ENCODE results near the gene KISS1R. TPM values are rescaled to one million over a fixed set of nuclear protein-coding genes. Genes with fewer than 3 reads are reported as not detected.

KISS1R gene
- total and polyA plus RNA-seq, 5 donors from 2014 or later: 0.21 to 1.2 (median 0.67) TPM; not detected in 1

GRCh38 chr19:871446-872265 is 45.5 kb upstream of the KISS1R start:
- H3K4me3 Mint-ChIP-seq: peak overlapping the region; percentile 83 to 96 (median 90)
- Histone ChIP-seq H3K27me3 (ENCODE audit: control insufficient read depth, insufficient read depth, low read length) (no peaks in the 10 kb centered on the region), H3K27ac (ENCODE audit: insufficient read depth, low read length, poor library complexity, severe bottlenecking) (peak overlapping the region; percentile 70), H3K4me1 (ENCODE audit: control insufficient read depth, insufficient read depth, low read length, poor library complexity, severe bottlenecking) (peaks cover 14% of the 10 kb centered on the region), H3K9me3 (ENCODE audit: control insufficient read depth in 2 of 2, low read length in 2 of 2) (no peaks in the 10 kb centered on the region), H3K4me3 (ENCODE audit: low read depth, low read length) (no peak overlapping the region), H3K36me3 (ENCODE audit: control insufficient read depth, insufficient read depth, low read length) (peaks cover 21% of the 10 kb centered on the region)
- peaks cover 15% of the 10 kb centered on the region for H3K36me3 Mint-ChIP-seq
- H3K9me3 Mint-ChIP-seq: peaks cover 0 to 3% (median 0%) of the 10 kb centered on the region in 7 donors
- DNase-seq (peak in 1 of 3 donors; percentile 38), ATAC-seq (ENCODE audit: low read depth in 2 of 2) (no peak)
- peak overlapping the region; percentile 92 to 94 (median 94) for H3K27ac Mint-ChIP-seq
- H3K4me1 Mint-ChIP-seq: peaks cover 0 to 25% (median 6%) of the 10 kb centered on the region in 4 donors
- H3K27me3 Mint-ChIP-seq: peaks cover 5% of the 10 kb centered on the region

- Histone ChIP-seq H3K27ac (ENCODE audit: insufficient read depth, low read length, poor library complexity, severe bottlenecking) (peak overlapping the region; percentile 70), H3K36me3 (ENCODE audit: control insufficient read depth, insufficient read depth, low read length) (peaks cover 25% of the 10 kb centered on the region), H3K4me3 (ENCODE audit: low read depth, low read length) (no peak overlapping the region), H3K4me1 (ENCODE audit: control insufficient read depth, insufficient read depth, low read length, poor library complexity, severe bottlenecking) (peaks cover 14% of the 10 kb centered on the region), H3K27me3 (ENCODE audit: control insufficient read depth, insufficient read depth, low read length) (no peaks in the 10 kb centered on the region), H3K9me3 (ENCODE audit: control insufficient read depth in 2 of 2, low read length in 2 of 2) (no peaks in the 10 kb centered on the region)
- Mint-ChIP-seq H3K4me1 (peaks cover 0 to 24% (median 6%) of the 10 kb centered on the region in 4 donors), H3K9me3 (peaks cover 0 to 3% (median 0%) of the 10 kb centered on the region in 7 donors), H3K27ac (peak overlapping the region; percentile 92 to 94 (median 94)), H3K36me3 (peaks cover 13% of the 10 kb centered on the region), H3K27me3 (peaks cover 5% of the 10 kb centered on the region), H3K4me3 (peak overlapping the region; percentile 83 to 96 (median 90))
- DNase-seq: peak; percentile 69 to 93 (median 88)
- peak; percentile 76 to 77 for ATAC-seq (ENCODE audit: low read depth in 2 of 2)
Measured at GRCh38 chr19:872266-872951, 44.7 kb upstream of the KISS1R start.

GRCh38 chr19:873084-873483 is 44.0 kb upstream of the KISS1R start:
- Histone ChIP-seq H3K27me3 (ENCODE audit: control insufficient read depth, insufficient read depth, low read length) (no peaks in the 10 kb centered on the region), H3K9me3 (ENCODE audit: control insufficient read depth in 2 of 2, low read length in 2 of 2) (no peaks in the 10 kb centered on the region), H3K27ac (ENCODE audit: insufficient read depth, low read length, poor library complexity, severe bottlenecking) (peak overlapping the region; percentile 33), H3K4me3 (ENCODE audit: low read depth, low read length) (no peak overlapping the region), H3K4me1 (ENCODE audit: control insufficient read depth, insufficient read depth, low read length, poor library complexity, severe bottlenecking) (peaks cover 14% of the 10 kb centered on the region), H3K36me3 (ENCODE audit: control insufficient read depth, insufficient read depth, low read length) (peaks cover 25% of the 10 kb centered on the region)
- Mint-ChIP-seq H3K36me3 (peaks cover 11% of the 10 kb centered on the region), H3K9me3 (peaks cover 0 to 3% (median 0%) of the 10 kb centered on the region in 7 donors), H3K27me3 (peaks cover 5% of the 10 kb centered on the region), H3K4me3 (peak overlapping the region in 2 of 4 donors; percentile 16 to 91), H3K4me1 (peaks cover 0 to 21% (median 6%) of the 10 kb centered on the region in 4 donors), H3K27ac (peak overlapping the region in 1 of 3 donors; percentile 92)
- peak; percentile 55 to 94 (median 80) for DNase-seq
- peak; percentile 81 to 85 for ATAC-seq (ENCODE audit: low read depth in 2 of 2)

GRCh38 chr19:873561-874041 is 43.5 kb upstream of the KISS1R start:
- Mint-ChIP-seq H3K9me3 (peaks cover 0 to 3% (median 0%) of the 10 kb centered on the region in 7 donors), H3K4me3 (peak overlapping the region in 1 of 4 donors; percentile 13)
- no peak for DNase-seq

GRCh38 chr19:875265-875879 is 41.8 kb upstream of the KISS1R start:
- Histone ChIP-seq H3K9me3 (ENCODE audit: control insufficient read depth in 2 of 2, low read length in 2 of 2) (no peaks in the 10 kb centered on the region), H3K4me3 (ENCODE audit: low read depth, low read length) (no peak overlapping the region), H3K27me3 (ENCODE audit: control insufficient read depth, insufficient read depth, low read length) (no peaks in the 10 kb centered on the region), H3K27ac (ENCODE audit: insufficient read depth, low read length, poor library complexity, severe bottlenecking) (no peak overlapping the region), H3K4me1 (ENCODE audit: control insufficient read depth, insufficient read depth, low read length, poor library complexity, severe bottlenecking) (peaks cover 14% of the 10 kb centered on the region), H3K36me3 (ENCODE audit: control insufficient read depth, insufficient read depth, low read length) (peaks cover 16% of the 10 kb centered on the region)
- ATAC-seq (ENCODE audit: low read depth in 2 of 2) (no peak), DNase-seq (no peak)
- peaks cover 0 to 19% (median 3%) of the 10 kb centered on the region in 4 donors for H3K4me1 Mint-ChIP-seq
- H3K36me3 Mint-ChIP-seq: peaks cover 5% of the 10 kb centered on the region
- H3K27me3 Mint-ChIP-seq: peaks cover 5% of the 10 kb centered on the region
- H3K4me3 Mint-ChIP-seq: no peak overlapping the region
- H3K9me3 Mint-ChIP-seq: peaks cover 0 to 3% (median 0%) of the 10 kb centered on the region in 7 donors
- peak overlapping the region in 1 of 3 donors; percentile 38 for H3K27ac Mint-ChIP-seq

More at GRCh38 chr19:873561-874041, 43.5 kb upstream of the KISS1R start:
- Histone ChIP-seq H3K4me1 (ENCODE audit: control insufficient read depth, insufficient read depth, low read length, poor library complexity, severe bottlenecking) (peaks cover 14% of the 10 kb centered on the region), H3K27ac (ENCODE audit: insufficient read depth, low read length, poor library complexity, severe bottlenecking) (peak overlapping the region; percentile 33), H3K9me3 (ENCODE audit: control insufficient read depth in 2 of 2, low read length in 2 of 2) (no peaks in the 10 kb centered on the region), H3K36me3 (ENCODE audit: control insufficient read depth, insufficient read depth, low read length) (peaks cover 25% of the 10 kb centered on the region), H3K27me3 (ENCODE audit: control insufficient read depth, insufficient read depth, low read length) (no peaks in the 10 kb centered on the region), H3K4me3 (ENCODE audit: low read depth, low read length) (no peak overlapping the region)
- Mint-ChIP-seq H3K4me1 (peaks cover 0 to 21% (median 6%) of the 10 kb centered on the region in 4 donors), H3K36me3 (peaks cover 11% of the 10 kb centered on the region), H3K27ac (no peak overlapping the region), H3K27me3 (peaks cover 5% of the 10 kb centered on the region)
- ATAC-seq (ENCODE audit: low read depth in 2 of 2): no peak

GRCh38 chr19:876089-876488 is 41.0 kb upstream of the KISS1R start:
- H3K27me3 Mint-ChIP-seq: peaks cover 5% of the 10 kb centered on the region
- peak overlapping the region in 1 of 3 donors; percentile 54 for H3K27ac Mint-ChIP-seq
- H3K4me1 ChIP-seq (ENCODE audit: control insufficient read depth, insufficient read depth, low read length, poor library complexity, severe bottlenecking): peaks cover 14% of the 10 kb centered on the region
- H3K27ac ChIP-seq (ENCODE audit: insufficient read depth, low read length, poor library complexity, severe bottlenecking): no peak overlapping the region
- peaks cover 4% of the 10 kb centered on the region for H3K36me3 Mint-ChIP-seq
- no peak for ATAC-seq (ENCODE audit: low read depth in 2 of 2)
- H3K9me3 Mint-ChIP-seq: peaks cover 0 to 3% (median 0%) of the 10 kb centered on the region in 7 donors
- H3K4me3 Mint-ChIP-seq: no peak overlapping the region
- H3K9me3 ChIP-seq (ENCODE audit: control insufficient read depth in 2 of 2, low read length in 2 of 2): no peaks in the 10 kb centered on the region
- H3K4me1 Mint-ChIP-seq: peaks cover 0 to 17% (median 3%) of the 10 kb centered on the region in 4 donors
- no peak for DNase-seq
- H3K36me3 ChIP-seq (ENCODE audit: control insufficient read depth, insufficient read depth, low read length): peaks cover 18% of the 10 kb centered on the region
- H3K27me3 ChIP-seq (ENCODE audit: control insufficient read depth, insufficient read depth, low read length): no peaks in the 10 kb centered on the region
- no peak overlapping the region for H3K4me3 ChIP-seq (ENCODE audit: low read depth, low read length)

- Histone ChIP-seq H3K9me3 (ENCODE audit: control insufficient read depth in 2 of 2, low read length in 2 of 2) (no peaks in the 10 kb centered on the region), H3K27me3 (ENCODE audit: control insufficient read depth, insufficient read depth, low read length) (no peaks in the 10 kb centered on the region), H3K27ac (ENCODE audit: insufficient read depth, low read length, poor library complexity, severe bottlenecking) (no peak overlapping the region), H3K36me3 (ENCODE audit: control insufficient read depth, insufficient read depth, low read length) (peaks cover 25% of the 10 kb centered on the region), H3K4me3 (ENCODE audit: low read depth, low read length) (no peak overlapping the region), H3K4me1 (ENCODE audit: control insufficient read depth, insufficient read depth, low read length, poor library complexity, severe bottlenecking) (peaks cover 13% of the 10 kb centered on the region)
- Mint-ChIP-seq H3K27me3 (peaks cover 5% of the 10 kb centered on the region), H3K9me3 (peaks cover 0 to 3% (median 0%) of the 10 kb centered on the region in 7 donors), H3K4me3 (no peak overlapping the region), H3K27ac (peak overlapping the region in 1 of 3 donors; percentile 89), H3K4me1 (peaks cover 0 to 14% (median 3%) of the 10 kb centered on the region in 4 donors), H3K36me3 (peaks cover 4% of the 10 kb centered on the region)
- DNase-seq (no peak), ATAC-seq (ENCODE audit: low read depth in 2 of 2) (no peak)
Measured at GRCh38 chr19:876780-877314, 40.3 kb upstream of the KISS1R start.
